NCI-H82 (cell line): ENCODE data around the gene MTUS2.

Source experiments
- DNase-seq: peaks from one replicate; lab custom pipeline; 2025; lab: John Stamatoyannopoulos, UW

MTUS2 gene

GRCh38 chr13:29397265-29397664 lies 577.1 kb downstream of the MTUS2 start:
- no peak for DNase-seq

GRCh38 chr13:29402166-29402636 lies 582.1 kb downstream of the MTUS2 start:
- no peak for DNase-seq

GRCh38 chr13:29405401-29405800 lies 585.3 kb downstream of the MTUS2 start:
- DNase-seq: no peak

DNA sequence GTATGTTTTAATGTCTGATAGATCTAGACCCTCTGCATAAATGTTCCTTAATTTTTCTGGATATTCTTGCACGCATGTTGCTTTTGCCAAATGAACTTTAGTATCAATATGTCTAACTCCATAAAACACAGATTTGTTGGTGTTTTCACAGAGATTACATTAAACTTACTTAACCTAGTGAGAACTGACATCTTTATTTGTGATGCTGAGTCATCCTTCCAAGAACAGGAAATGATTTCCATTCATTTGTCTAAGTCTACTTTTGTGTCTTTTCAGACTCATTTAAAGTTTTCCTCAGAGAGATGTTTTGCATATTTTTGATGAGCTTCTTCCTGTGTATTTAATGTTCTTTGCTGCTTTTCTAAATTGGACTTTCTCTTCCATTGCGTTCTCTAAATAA lies 591.3 kb downstream of the MTUS2 start:
- DNase-seq: no peak

DNA sequence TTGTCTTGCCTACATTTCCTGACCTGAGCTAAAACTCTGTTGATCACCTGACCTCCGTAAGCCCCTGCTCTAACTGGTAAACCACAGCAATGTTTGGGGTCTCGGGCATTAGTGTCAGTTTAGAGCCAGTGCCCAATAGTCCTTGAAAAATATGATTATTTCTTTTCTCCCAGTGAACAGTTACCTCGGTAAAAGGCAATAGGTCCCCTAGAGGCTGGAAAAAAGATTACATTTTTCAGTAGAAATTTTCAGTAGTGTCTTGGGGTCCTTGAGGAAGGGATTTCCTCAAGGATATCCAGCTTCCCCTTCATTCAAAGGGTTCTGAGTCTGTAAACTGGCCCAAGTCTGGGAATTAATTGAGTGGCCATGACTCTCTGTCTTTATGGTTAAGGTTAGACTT lies 597.9 kb downstream of the MTUS2 start:
- no peak for DNase-seq

DNA sequence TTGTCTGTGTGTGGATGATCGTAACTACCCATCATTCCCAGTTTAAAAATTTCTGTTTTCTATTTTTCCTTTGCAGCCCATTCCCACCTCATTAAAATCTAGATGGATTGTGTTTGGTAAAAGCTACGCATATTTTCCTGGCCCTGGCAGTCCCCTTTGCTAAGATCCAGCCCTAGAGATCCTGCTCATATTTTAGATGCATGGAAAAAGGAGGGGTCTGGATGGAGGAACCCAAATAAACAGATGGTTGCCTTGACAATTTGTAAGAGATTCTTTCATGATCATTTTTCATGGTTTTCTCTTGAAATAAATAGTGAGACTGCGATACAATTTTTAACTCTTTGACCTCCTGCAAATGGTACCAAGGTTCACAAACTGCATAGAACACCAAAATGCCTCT lies 601.0 kb downstream of the MTUS2 start:
- DNase-seq: no peak

DNA sequence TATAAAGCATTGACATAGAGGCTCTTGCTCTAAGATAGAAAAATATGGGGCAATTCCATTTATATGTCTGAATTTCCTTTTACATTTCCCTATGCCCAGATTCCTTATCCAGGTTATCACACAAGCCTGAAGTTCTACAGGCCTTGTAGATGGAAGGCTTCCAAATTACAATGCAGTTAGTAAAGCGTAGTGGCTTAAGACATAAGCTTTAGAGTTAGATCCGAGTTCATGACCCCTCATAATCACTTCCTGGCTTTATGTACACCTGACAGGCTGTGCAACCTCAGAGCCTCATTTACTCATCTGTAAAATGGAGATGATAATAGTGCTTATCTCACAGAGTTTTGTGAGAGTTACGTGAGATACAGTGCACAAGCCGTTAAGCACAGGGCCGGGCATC lies 601.9 kb downstream of the MTUS2 start:
- peak; percentile 35 for DNase-seq

DNA sequence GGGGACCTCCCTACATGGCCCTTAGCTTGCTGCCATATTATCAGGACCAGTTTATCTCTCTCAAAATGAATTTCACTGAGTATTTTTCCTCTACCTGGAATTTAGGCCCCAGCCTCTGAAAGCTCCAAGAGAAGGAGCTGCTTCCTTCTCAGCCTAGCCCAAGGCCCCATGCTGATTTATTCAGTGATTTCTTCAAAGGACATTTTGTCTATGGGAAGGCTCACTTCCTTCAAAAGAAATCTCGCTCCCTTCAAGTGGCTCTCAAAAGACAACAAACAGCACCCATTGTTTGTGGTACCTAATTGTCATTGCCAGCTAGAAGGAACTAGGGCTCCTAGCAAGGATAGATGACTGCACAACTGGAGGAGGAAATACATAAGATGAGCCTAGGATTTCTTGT lies 602.9 kb downstream of the MTUS2 start:
- no peak for DNase-seq

GRCh38 chr13:29427937-29428309 lies 607.8 kb downstream of the MTUS2 start:
- DNase-seq: no peak

DNA sequence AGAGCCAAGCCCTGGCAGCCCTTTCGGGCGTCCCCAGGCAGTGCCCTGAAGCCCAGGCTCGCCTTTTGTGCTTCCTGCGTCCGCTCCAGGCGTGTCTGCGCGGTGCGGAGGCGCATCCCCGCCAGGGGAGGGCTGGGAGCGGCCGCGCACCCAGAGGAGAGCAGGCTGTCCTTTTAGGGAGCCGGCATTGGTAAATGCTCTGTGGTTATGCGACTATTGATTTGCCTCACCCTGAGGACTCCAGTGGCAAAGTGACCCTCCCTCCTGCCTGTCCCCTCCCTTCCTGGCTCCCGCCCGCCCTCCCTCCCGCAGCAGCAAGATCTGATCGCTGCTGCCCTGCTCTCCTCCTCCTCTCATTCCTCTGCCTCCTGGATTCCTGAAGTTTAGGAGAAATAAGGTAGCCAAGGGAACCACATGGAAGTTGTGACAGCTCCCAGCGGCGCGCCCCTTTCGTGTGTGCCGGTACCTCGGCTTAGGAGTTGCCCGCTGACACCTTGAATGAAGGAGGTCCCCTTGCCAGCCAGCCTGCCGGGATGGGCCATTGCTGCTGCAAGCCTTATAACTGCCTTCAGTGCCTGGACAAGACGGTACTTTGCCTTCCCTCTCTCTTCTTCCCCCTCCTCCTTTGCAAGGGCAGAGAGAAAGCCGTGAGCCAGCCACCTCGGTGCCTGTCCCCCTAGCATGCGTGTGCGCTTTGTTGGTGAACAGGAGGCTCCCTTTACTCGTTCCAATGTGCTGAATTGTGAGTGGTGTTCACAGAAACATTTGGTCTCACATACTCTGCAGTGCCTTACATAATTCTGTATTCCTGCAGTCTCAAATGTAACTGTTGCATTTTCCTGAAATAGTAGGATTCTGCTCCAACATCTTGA lies 608.4 kb downstream of the MTUS2 start:
- peak; percentile 30 for DNase-seq

GRCh38 chr13:29429286-29429900 lies 609.3 kb downstream of the MTUS2 start:
- no peak for DNase-seq

DNA sequence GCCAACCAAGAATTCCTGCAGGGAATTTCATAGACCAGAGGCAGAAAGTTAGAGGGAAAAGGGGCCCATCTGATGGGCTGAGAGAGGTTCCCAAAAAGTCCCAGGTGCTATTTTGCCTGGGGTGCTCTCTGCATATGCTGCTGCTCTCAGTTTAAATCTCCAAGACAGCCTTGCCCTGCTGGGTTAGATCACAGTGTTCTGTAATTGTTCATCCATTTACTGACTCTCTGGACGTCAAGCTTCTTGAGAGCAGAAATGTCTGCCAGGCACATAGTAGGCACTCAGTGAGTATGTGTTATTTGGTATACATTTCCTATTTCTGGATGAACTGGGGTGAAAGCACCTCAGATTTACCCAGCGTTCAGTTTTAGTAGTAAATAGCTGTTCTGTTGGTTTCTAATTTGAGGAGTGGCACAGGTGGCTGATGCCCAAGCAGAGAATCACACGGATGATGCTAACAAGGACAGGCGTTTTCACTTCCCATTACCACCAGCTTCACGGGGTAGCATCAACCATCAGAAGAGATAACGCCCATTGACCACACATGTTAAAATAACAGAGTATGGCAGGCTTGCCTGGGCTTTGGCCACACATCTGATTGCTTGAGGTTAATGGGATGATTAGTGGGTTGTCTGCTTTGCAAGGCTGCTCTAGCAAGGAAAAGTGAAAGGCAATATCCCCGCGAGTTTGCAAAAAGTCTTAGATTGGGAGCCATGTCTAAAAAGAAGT lies 614.2 kb downstream of the MTUS2 start:
- no peak for DNase-seq

GRCh38 chr13:29435125-29435911 lies 615.2 kb downstream of the MTUS2 start:
- no peak for DNase-seq

GRCh38 chr13:29436291-29436690 lies 616.2 kb downstream of the MTUS2 start:
- no peak for DNase-seq

- DNase-seq: no peak
These were observed 616.7 kb downstream of the MTUS2 start for GRCh38 chr13:29436721-29437280.

DNA sequence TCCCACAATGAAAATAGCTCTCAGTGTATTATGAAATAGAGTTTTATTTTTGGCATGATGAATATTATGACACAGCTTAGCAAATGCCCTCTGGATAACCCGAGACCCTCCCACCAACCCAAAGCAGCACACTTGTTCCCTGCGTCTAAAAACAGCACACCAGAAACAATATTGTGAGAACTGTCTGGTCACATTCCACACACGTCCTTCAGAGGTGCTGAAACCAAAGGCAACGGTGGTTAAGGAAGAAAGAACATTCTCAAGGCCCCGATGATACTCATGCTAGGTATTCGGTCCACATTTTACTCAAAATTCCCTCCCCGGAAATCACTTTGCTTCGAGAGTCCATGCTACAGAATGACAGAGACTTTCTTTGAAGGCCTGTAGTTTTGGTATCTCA lies 618.6 kb downstream of the MTUS2 start:
- DNase-seq: no peak

DNA sequence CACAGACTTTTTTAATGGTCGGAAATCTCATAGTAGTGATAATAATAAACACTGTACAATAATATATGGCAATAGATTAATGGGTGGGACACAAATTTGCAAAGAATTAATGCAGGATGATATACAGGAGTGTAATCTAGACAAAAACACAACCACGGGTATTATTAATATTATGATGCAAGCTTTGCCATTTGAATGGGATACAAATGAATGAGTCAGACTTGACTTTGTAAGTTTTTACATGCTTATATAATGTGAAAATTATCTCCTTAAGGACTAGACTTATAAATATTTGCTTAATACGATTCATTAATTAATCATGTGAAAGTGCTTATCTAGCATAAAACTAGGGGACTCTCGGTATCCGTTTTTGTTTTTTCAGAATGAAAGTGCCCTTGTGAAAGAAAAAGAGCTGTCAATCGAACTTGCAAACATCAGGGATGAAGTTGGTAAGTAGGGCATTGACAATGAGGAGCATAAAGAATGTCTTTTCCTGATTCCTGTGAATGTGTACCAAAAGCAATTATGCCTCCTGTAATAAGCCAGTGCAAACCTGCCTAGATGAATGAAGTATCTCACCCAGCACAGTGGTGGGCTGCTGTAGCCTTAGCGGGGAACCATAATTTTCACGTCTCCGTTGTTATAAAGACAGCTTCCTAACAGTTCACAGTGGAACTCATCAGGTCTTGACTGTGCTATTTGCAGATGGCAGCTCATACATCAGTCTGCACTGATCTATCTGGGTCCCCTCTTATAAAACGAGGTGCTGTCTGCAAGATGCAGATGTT lies 619.7 kb downstream of the MTUS2 start:
- no peak for DNase-seq

DNA sequence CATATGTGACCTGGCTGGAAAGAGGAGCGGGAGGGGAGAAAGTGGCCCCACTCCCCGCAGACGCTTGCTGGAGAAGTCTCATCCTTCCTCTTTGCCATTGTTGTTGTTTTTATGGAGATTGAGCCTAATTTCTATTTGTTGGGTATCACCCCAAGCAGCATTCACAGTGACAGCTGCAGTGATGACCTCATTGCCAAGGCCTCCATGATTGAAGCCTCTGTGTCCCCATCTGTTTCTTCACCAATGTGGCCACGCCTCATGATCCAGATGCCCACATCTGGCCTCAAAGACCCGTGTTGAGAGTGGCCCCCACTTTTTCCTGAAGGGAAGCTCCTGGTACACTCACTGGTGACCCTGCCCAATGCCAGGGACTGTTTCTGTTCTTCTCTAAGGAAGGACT lies 621.2 kb downstream of the MTUS2 start:
- no peak for DNase-seq

DNA sequence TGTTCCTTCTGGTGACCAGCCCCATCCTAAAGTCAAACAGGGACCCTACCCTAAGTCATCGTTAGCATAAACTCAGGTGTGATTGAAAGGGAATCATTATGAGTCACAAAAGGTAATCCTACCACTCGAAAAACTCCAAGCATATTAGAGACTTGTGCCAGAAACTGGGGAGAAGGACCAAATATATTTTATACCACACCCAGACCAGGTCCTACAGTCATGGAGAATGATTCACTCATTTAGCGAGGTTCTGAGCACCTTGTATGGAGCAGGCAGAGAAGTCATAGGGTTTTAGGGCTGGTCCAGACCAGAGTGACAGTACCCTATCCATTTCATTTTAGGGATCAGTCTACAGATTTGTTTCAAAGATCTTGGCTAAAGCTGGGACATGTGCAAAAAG lies 625.9 kb downstream of the MTUS2 start:
- DNase-seq: no peak

GRCh38 chr13:29448174-29448573 lies 628.0 kb downstream of the MTUS2 start:
- no peak for DNase-seq

- DNase-seq: no peak
These were observed 629.6 kb downstream of the MTUS2 start for GRCh38 chr13:29449726-29450125.
